ENCODE results near the gene TSPAN9.

The TSPAN9 gene

DNA sequence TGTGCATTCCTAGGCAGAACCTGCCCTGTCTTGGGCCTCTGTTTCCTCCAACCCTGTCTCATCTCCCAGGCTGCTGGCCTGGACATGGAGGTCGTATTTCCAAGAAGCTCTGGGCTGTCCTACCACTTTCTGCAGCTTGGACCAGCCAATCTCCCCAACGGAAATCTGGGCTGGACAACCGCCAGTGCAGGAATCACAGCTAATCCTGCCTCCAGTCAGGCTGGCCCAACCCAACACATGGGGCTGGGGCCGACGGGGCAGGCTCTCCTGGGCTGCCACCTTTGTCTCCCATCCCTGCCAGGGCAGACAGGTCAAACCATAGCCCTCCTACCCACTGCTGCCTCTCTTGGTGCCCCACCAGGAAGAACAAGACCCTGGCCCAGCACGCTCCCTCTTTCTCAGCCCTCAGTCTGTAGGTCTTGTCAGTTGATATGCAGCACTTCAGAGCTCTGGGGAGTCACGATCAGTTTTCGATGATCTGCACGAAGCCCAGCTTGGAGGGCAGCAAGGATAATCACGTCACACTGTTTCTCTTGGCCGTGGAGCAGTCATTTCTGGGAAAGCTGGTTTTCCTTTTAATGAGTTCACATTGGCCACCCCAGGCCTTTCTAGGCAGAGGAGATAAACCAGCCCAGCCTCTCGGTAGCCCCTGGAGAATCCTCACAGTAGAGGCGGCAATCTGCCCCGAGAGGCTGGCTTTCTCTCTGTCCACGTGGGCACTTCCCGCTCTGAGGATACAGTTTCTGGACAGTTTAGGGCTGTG is 218.6 kb downstream of the TSPAN9 start:
- no peak overlapping the region for H3K27ac ChIP-seq (ENCODE audit: low read depth, low read length, poor library complexity, severe bottlenecking)
- no peaks in the 10 kb centered on the region for H3K79me2 ChIP-seq (ENCODE audit: insufficient read depth, low read length)
- no peaks in the 10 kb centered on the region for H3K9me3 ChIP-seq (ENCODE audit: low read length)
- H3K27me3 ChIP-seq (ENCODE audit: insufficient read depth, low read length) = peaks cover 5% of the 10 kb centered on the region; the same call in 1 of the 2 replicates
- H3K9me2 ChIP-seq (ENCODE audit: low read depth, low read length) = no peaks in the 10 kb centered on the region
- peaks cover 4% of the 10 kb centered on the region for H3K4me1 ChIP-seq (ENCODE audit: insufficient read depth, low read length, severe bottlenecking)
- no peaks in the 10 kb centered on the region for H3F3A ChIP-seq (ENCODE audit: insufficient read depth, low read length)
- no peak overlapping the region for H2AFZ ChIP-seq (ENCODE audit: low read length)
- no peak overlapping the region for H3K4me3 ChIP-seq (ENCODE audit: low read depth, low read length, poor library complexity, severe bottlenecking)
- no peak overlapping the region for H3K9ac ChIP-seq (ENCODE audit: low read length)
- no peaks in the 10 kb centered on the region for H4K20me1 ChIP-seq (ENCODE audit: insufficient read depth, low read length)
- no peaks in the 10 kb centered on the region for H3K36me3 ChIP-seq (ENCODE audit: insufficient read depth, low read length)
- H3K4me2 ChIP-seq (ENCODE audit: low read length) = no peak overlapping the region
- TF ChIP-seq, protein P1, sequence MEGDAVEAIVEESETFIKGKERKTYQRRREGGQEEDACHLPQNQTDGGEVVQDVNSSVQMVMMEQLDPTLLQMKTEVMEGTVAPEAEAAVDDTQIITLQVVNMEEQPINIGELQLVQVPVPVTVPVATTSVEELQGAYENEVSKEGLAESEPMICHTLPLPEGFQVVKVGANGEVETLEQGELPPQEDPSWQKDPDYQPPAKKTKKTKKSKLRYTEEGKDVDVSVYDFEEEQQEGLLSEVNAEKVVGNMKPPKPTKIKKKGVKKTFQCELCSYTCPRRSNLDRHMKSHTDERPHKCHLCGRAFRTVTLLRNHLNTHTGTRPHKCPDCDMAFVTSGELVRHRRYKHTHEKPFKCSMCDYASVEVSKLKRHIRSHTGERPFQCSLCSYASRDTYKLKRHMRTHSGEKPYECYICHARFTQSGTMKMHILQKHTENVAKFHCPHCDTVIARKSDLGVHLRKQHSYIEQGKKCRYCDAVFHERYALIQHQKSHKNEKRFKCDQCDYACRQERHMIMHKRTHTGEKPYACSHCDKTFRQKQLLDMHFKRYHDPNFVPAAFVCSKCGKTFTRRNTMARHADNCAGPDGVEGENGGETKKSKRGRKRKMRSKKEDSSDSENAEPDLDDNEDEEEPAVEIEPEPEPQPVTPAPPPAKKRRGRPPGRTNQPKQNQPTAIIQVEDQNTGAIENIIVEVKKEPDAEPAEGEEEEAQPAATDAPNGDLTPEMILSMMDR (IDR thresholded peaks at IDR 0.05; ENCODE audit: low read length) = no peak
- no peak for TF ChIP-seq EZH2 (IDR thresholded peaks at IDR 0.05; ENCODE audit: borderline replicate concordance, low read length)

DNA sequence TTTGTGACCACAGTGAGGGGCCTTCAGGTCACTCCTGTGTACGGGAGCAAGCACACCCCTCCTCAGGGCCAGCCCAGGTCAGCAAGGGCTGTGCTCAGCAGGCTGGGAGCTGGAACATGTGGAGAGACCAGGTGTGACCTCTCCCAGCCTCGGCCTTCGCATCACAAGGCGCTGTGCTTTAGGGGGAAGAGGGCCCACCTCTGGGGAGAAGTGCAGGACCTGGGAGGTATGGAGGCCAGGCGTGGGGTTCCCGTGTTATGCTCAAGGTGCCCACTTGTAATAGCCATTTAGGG is 219.2 kb downstream of the TSPAN9 start:
- Histone ChIP-seq H3K36me3 (ENCODE audit: insufficient read depth, low read length) (no peaks in the 10 kb centered on the region), H2AFZ (ENCODE audit: low read length) (no peak overlapping the region), H3K9ac (ENCODE audit: low read length) (no peak overlapping the region), H3K79me2 (ENCODE audit: insufficient read depth, low read length) (no peaks in the 10 kb centered on the region), H3K27me3 (ENCODE audit: insufficient read depth, low read length) (peaks cover 5% of the 10 kb centered on the region; the same call in 1 of the 2 replicates), H3K9me3 (ENCODE audit: low read length) (no peaks in the 10 kb centered on the region), H3K4me1 (ENCODE audit: insufficient read depth, low read length, severe bottlenecking) (peaks cover 4% of the 10 kb centered on the region), H3F3A (ENCODE audit: insufficient read depth, low read length) (no peaks in the 10 kb centered on the region), H4K20me1 (ENCODE audit: insufficient read depth, low read length) (no peaks in the 10 kb centered on the region), H3K4me3 (ENCODE audit: low read depth, low read length, poor library complexity, severe bottlenecking) (no peak overlapping the region), H3K9me2 (ENCODE audit: low read depth, low read length) (no peaks in the 10 kb centered on the region), H3K27ac (ENCODE audit: low read depth, low read length, poor library complexity, severe bottlenecking) (no peak overlapping the region), H3K4me2 (ENCODE audit: low read length) (no peak overlapping the region)
- TF ChIP-seq, protein P1 (IDR thresholded peaks at IDR 0.05; ENCODE audit: low read length) = no peak
- no peak for TF ChIP-seq EZH2 (IDR thresholded peaks at IDR 0.05; ENCODE audit: borderline replicate concordance, low read length)

DNA sequence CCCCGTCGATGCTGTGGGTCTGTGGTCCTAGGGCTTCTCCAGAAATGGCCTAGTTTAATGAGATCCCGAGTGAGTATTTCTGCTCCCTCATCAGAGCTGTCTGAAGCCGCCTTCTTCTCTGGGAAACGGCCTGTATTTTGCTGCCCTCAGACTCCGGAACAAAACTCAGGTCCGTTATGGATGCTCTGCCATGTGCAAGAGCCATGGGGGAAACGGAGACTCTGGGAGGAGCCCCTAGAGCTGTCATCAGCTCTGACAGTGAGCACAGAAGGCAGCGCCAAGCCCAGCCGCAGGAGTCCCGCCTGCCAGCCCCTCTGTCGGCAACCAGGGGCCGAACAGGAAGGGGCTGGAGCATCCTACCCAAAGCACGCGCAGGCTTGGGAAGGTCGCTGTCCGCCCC is 221.4 kb downstream of the TSPAN9 start:
- Histone ChIP-seq H3K9me3 (ENCODE audit: low read length) (no peaks in the 10 kb centered on the region), H3K9ac (ENCODE audit: low read length) (no peak overlapping the region), H2AFZ (ENCODE audit: low read length) (no peak overlapping the region), H3K36me3 (ENCODE audit: insufficient read depth, low read length) (no peaks in the 10 kb centered on the region), H4K20me1 (ENCODE audit: insufficient read depth, low read length) (no peaks in the 10 kb centered on the region), H3K27ac (ENCODE audit: low read depth, low read length, poor library complexity, severe bottlenecking) (no peak overlapping the region), H3F3A (ENCODE audit: insufficient read depth, low read length) (no peaks in the 10 kb centered on the region), H3K4me1 (ENCODE audit: insufficient read depth, low read length, severe bottlenecking) (peaks cover 4% of the 10 kb centered on the region), H3K27me3 (ENCODE audit: insufficient read depth, low read length) (peaks cover 5% of the 10 kb centered on the region; the same call in 1 of the 2 replicates), H3K9me2 (ENCODE audit: low read depth, low read length) (no peaks in the 10 kb centered on the region), H3K4me3 (ENCODE audit: low read depth, low read length, poor library complexity, severe bottlenecking) (no peak overlapping the region), H3K79me2 (ENCODE audit: insufficient read depth, low read length) (no peaks in the 10 kb centered on the region), H3K4me2 (ENCODE audit: low read length) (no peak overlapping the region)
- TF ChIP-seq, protein P1 (IDR thresholded peaks at IDR 0.05; ENCODE audit: low read length) = no peak
- no peak for TF ChIP-seq EZH2 (IDR thresholded peaks at IDR 0.05; ENCODE audit: borderline replicate concordance, low read length)

Measured in OCI-LY1 (cell line).